HG02759 (cell line): ENCODE measurements around the gene CARMIL1.

ENCODE experiments used
- ATAC-seq: cut with Tn5 transposase; IDR thresholded peaks from one replicate; pipeline ENCODE4 v1.9.1; 2021; ENCODE audit warnings: mild to moderate bottlenecking, moderate library complexity; ENCODE audit not compliant: unreplicated experiment

CARMIL1 gene

GRCh38 chr6:25278914-25279747, at the start of gene CARMIL1:
Gene CARMIL1, plus strand, starts transcription at chr6:25279374. Its CDS starts 422 bp downstream, at chr6:25279796.
- ATAC-seq = peak; percentile 83

DNA sequence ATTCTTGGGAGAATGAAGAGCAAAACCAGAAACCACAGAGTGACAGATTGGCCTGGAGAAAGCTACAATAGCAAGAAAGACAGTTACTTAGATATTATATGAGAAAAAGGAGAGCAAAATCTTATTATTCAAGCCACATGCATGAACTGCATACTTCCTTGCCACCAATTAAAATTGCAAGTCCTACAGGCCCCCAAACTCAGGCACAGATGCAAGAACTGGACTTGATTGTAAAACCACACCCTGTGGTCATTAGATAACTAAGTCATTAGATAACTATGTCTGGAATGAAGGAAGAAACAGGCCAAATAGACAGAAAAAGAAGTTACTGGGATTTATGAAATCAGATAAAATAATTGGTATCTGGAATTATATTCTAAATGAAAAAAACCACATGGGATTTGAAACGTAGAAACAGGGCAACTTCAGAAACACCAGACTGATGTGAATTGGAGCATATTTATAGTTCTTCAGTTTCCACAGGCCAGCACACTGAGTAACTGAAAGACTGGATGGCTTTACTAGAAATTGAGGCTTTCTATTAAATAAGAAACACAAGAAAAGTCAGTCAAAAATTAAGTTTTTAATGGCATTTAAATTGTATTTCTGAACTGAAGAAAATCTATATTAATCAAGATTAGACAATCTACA, 49.4 kb upstream of the CARMIL1 start:
- ATAC-seq = no peak

DNA sequence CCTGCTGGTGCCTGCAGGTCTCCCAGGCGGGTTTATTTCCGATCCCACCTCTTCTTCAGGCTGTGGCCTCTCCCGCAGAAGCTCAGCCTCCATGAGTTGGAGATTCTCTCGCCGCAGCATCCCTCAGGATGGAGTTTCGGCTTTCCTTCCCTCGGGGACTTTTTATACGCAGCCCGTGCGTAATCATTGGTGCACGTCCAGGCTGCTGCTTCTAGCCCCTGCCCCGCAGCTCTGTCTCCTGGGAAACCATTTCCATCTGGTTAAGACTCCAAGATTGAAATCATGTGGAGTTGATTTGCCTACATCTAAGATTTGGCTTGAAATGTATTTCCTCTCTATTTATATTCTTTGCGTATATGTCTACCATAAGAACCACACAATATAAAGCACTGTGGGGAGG, 46.7 kb upstream of the CARMIL1 start:
- ATAC-seq = no peak

DNA sequence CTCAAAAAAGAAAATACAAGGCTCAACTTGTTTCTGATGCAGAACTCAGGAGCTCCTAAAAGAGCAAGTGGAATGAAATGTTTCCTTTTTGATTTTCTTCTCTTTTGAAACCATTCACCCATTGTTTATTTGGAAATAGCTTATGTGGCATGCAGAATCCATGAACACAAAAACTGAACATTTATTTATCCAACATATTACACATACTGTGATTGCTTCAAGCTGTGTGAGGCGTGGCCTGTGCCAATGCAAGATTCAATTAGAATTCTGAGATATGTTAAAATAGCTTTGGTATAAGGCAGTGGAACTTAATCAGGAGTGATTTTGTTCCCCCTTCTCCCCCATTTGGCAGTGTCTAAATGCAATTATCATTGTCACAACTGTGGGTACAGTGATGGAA, 45.9 kb upstream of the CARMIL1 start:
- no peak for ATAC-seq

GRCh38 chr6:25237579-25237978, 41.6 kb upstream of the CARMIL1 start:
- ATAC-seq = no peak

- ATAC-seq = no peak
Observed at GRCh38 chr6:25239059-25239458, 40.1 kb upstream of the CARMIL1 start.

GRCh38 chr6:25239498-25239897, 39.7 kb upstream of the CARMIL1 start:
- ATAC-seq = no peak

GRCh38 chr6:25242567-25242966, 36.6 kb upstream of the CARMIL1 start:
- ATAC-seq = no peak

- no peak for ATAC-seq
Observed at GRCh38 chr6:25244865-25245264, 34.3 kb upstream of the CARMIL1 start.

- no peak for ATAC-seq
Observed at GRCh38 chr6:25248123-25248522, 31.1 kb upstream of the CARMIL1 start.

GRCh38 chr6:25249133-25249532, 30.0 kb upstream of the CARMIL1 start:
- ATAC-seq = no peak

GRCh38 chr6:25250878-25251277, 28.3 kb upstream of the CARMIL1 start:
- peak; percentile 73 for ATAC-seq

DNA sequence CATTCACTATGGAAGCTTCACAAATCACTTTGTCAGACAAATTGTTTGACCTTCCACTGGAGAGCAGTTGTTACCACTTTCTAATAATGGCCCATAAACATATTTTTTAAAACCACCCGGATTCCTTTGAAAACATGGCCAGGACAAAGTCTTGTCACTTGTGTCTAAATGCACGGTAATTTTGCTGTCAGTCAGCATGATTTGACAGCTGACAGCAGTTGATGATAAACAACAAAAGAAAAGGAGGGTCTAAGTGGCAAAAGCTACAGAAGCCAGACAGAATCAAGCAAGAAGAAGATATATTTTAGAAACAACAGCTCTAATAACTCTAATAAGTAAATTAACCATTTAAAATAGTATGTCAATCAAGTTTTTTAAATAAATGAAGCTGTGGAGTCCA, 27.7 kb upstream of the CARMIL1 start:
- no peak for ATAC-seq

DNA sequence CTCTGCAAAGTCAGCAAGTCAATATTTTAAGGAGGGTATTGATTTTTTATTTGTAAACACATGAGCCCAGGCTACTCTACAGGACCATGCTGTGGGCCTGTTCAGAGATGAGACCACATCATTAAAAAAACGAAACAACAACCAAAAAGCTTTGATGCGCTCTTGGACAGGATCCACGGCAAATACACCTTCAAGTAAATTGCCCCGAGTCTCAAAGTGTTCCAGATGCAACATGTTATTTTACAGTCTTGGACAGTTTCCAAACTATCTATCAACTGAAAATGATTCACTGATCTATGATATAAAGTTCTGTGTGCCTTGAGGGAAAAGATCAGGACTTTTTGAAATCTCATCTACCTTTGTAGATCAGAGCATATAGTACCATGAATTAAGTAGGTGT, 25.8 kb upstream of the CARMIL1 start:
- no peak for ATAC-seq

DNA sequence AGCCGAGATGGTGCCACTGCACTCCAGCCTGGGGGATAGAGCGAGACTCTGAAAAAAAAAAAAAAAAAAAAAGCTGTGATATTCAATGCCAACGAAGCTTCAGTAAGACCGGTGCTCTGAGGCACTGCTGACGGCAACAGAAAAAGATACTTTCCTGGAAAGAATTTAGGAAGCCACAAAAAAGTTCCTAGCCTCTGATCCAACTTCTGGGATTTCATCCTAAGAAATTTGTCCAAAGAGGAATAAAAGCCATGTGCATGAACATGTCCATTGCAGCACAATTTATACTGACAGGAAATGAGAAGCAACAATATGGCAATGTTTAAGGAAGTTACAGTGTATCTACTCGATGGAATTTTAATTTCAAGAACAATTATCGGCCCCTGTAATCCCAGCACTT, 24.5 kb upstream of the CARMIL1 start:
- ATAC-seq = no peak

GRCh38 chr6:25257686-25258348, 21.4 kb upstream of the CARMIL1 start:
- ATAC-seq = no peak

DNA sequence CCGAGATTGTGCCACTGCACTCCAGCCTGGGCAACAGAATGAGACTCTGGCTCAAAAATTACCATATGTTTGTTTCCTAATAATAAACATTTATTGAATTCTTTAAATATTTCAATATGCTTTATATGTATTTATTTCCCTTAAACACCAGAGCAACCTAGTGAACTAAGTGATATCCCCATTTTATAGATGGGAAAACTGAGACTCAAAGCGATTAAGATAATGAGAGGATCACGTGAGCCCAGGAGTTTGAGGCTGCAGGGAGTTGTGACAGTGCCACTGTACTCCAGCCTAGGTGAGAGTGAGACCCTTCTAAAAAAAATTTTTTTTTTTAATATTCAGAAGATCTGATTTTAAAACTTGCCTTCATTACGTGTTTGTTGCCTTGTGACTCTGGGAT, 19.4 kb upstream of the CARMIL1 start:
- no peak for ATAC-seq

DNA sequence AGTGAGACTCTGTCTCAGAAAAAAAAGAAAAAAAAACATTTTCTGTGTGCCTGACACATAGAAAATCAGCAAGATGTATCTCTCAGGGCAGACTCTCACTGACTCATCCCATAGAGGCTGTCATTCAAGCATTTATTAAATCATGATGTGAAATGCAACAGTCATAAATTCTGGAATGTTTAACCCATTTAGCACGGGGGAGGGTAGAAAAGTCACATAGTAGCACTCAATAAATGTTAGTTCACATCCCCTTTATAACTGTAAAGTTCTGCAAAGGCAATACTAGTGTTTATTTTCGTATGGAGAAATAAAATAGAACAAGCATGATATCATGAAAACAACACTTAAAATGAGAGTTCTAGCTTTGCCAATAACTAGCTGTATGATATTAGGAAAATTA, 15.5 kb upstream of the CARMIL1 start:
- no peak for ATAC-seq

GRCh38 chr6:25266456-25267100, 12.6 kb upstream of the CARMIL1 start:
- no peak for ATAC-seq

- ATAC-seq = no peak
Observed at GRCh38 chr6:25267662-25268061, 11.5 kb upstream of the CARMIL1 start.

DNA sequence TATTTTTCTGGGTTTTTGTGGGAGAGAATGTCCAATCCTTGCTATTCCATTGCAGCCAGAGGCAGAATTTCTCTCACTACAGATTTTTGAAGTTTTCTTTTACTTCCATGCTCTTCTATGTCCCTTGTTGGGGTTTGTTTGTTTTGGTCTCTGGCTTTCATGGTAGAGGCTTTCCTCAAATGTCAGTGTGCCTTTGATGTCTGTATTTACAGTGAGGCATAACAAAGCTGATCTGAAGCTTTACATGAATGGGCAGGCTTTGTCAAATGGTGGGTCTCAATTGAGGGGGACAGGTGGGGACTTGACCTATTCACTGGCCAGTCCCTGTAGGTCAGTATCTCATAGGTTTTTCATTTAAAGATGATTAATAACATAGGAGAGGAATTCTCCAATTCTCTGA, 8.6 kb upstream of the CARMIL1 start:
- ATAC-seq = no peak
